T-helper 9 cell (primary cell): ENCODE data around the gene MTX1.
"Not testable (repeated sequence)": the region's sequence is repeated elsewhere in the genome, so short reads cannot be mapped to it uniquely, and the experiment has no call there.

Experiments
- DNase-seq: peaks from one replicate; pipeline ENCODE4 v3.0.0-alpha.2; 2020
- total RNA-seq, 2 donors: gene quantifications; one replicate each; lab custom pipeline; 2026; lab: John Stamatoyannopoulos, UW

MTX1 gene
- 16.4 to 20.0 reads per million in 2 donors for total RNA-seq

- DNase-seq, result peak; percentile 86
These were observed at the start of gene MTX1 for GRCh38 chr1:155208541-155209311. MTX1 (plus strand) TSS chr1:155208695; CDS start chr1:155208805, 110 bp downstream.

GRCh38 chr1:155158991-155159390 is 49.5 kb upstream of the MTX1 start:
- no peak for DNase-seq

- no peak for DNase-seq
These were observed 48.4 kb upstream of the MTX1 start for GRCh38 chr1:155160128-155160527.

- DNase-seq, result not testable (repeated sequence)
These were observed 45.9 kb upstream of the MTX1 start for GRCh38 chr1:155162631-155163030.

GRCh38 chr1:155163785-155164184 is 44.7 kb upstream of the MTX1 start:
- DNase-seq, result not testable (repeated sequence)

- not testable (repeated sequence) for DNase-seq
These were observed 43.9 kb upstream of the MTX1 start for GRCh38 chr1:155164625-155165024.

- no peak for DNase-seq
These were observed 42.4 kb upstream of the MTX1 start for GRCh38 chr1:155166051-155166470.

GRCh38 chr1:155166471-155167165 is 41.9 kb upstream of the MTX1 start:
- DNase-seq, result no peak

GRCh38 chr1:155167166-155168104 is 41.1 kb upstream of the MTX1 start:
- peak; percentile 86 for DNase-seq

GRCh38 chr1:155168105-155168445 is 40.4 kb upstream of the MTX1 start:
- not testable (repeated sequence) for DNase-seq

- no peak for DNase-seq
These were observed 39.9 kb upstream of the MTX1 start for GRCh38 chr1:155168456-155169210.

GRCh38 chr1:155169541-155169940 is 39.0 kb upstream of the MTX1 start:
- no peak for DNase-seq

- no peak for DNase-seq
These were observed 38.3 kb upstream of the MTX1 start for GRCh38 chr1:155170101-155170785.

GRCh38 chr1:155170806-155171205 is 37.7 kb upstream of the MTX1 start:
- DNase-seq, result no peak

GRCh38 chr1:155171836-155172731 is 36.4 kb upstream of the MTX1 start:
- no peak for DNase-seq

GRCh38 chr1:155172732-155173477 is 35.6 kb upstream of the MTX1 start, which contains the start of gene KRTCAP2:
KRTCAP2 (minus strand) TSS chr1:155173304; CDS start chr1:155173224, 80 bp downstream.
- DNase-seq, result peak; percentile 94

GRCh38 chr1:155173478-155174323 is 34.8 kb upstream of the MTX1 start, which contains the start of gene TRIM46:
TRIM46 (plus strand) TSS chr1:155173849; CDS start chr1:155173967, 118 bp downstream.
- DNase-seq, result peak; percentile 50
